ENCODE measurements around the gene HOXC4. TPM values are rescaled to one million over a fixed set of nuclear protein-coding genes. Genes with fewer than 3 reads are reported as not detected.

Gene HOXC4
- total RNA-seq, 5 donors from 2014 or later (not counting 1 experiment from before 2014, with no cell fraction given) = 0.36 to 1.4 (median 0.61) TPM

DNA sequence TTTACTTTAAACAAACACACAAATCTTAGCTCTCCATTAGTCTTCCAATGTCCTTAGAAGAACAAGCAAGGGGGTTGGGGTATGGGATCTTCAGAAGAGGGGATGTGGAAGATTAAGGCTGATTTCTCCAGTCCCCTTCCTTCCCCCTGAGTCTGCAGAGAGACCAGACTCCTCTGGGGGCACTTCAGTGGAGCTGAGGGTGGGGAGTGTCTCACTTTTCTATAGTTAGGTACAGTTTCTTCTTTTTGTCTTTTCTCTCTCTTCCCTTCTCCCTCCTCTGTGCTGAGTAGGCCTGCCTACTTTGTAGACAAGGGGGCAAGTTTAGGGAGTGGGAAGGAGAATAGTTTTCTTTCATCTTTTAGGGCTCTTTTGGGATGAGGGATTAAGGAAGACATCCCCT, 2.5 kb downstream of the HOXC4 start:
- H3K36me3 ChIP-seq (ENCODE audit: control insufficient read depth in 2 of 2, extremely low read depth in 1 of 2, insufficient read depth in 1 of 2, low read length in 1 of 2) = no peaks in the 10 kb centered on the region
- peaks cover 4 to 32% of the 10 kb centered on the region in 2 experiments for H3K4me1 ChIP-seq (ENCODE audit: control insufficient read depth in 1 of 2, extremely low read depth in 1 of 2, insufficient read depth in 2 of 2, low read length in 2 of 2)
- peaks cover 69 to 88% of the 10 kb centered on the region in 2 donors for H3K27me3 Mint-ChIP-seq
- ChIA-PET POLR2A (interaction anchor here in 1 of 2 donors (0.7 kb wide), 1 partner anchor 23 kb away, joined by 3 read pairs; the partner anchor contains the start of gene HOXC5), CTCF (interaction anchor here (0.5 to 0.7 kb wide), 2 partner anchors 24 to 160 kb away, joined by 3 read pairs; no protein-coding TSS in a partner anchor)
- H3K27ac ChIP-seq (ENCODE audit: low read length) = no peak overlapping the region
- H3K4me1 Mint-ChIP-seq = peaks cover 25 to 31% (median 30%) of the 10 kb centered on the region in 3 donors
- no peaks in the 10 kb centered on the region for H3K9me3 Mint-ChIP-seq
- no peak overlapping the region for H3K4me3 ChIP-seq (ENCODE audit: control insufficient read depth in 1 of 2, extremely low read depth in 1 of 2, low read length in 1 of 2)
- ATAC-seq (replicated peaks in 1 of 4) = no peak
- H3K27ac Mint-ChIP-seq = no peak overlapping the region
- DNase-seq = no peak
- no peaks in the 10 kb centered on the region for H3K36me3 Mint-ChIP-seq
- no peaks in the 10 kb centered on the region for H3K9me3 ChIP-seq
- H3K27me3 ChIP-seq (replicated peaks in 1 of 2; ENCODE audit: control insufficient read depth in 2 of 2, extremely low read depth in 1 of 2, insufficient read depth in 2 of 2, low read length in 1 of 2) = peaks cover 19 to 65% of the 10 kb centered on the region in 2 experiments
- H3K4me3 Mint-ChIP-seq = no peak overlapping the region

DNA sequence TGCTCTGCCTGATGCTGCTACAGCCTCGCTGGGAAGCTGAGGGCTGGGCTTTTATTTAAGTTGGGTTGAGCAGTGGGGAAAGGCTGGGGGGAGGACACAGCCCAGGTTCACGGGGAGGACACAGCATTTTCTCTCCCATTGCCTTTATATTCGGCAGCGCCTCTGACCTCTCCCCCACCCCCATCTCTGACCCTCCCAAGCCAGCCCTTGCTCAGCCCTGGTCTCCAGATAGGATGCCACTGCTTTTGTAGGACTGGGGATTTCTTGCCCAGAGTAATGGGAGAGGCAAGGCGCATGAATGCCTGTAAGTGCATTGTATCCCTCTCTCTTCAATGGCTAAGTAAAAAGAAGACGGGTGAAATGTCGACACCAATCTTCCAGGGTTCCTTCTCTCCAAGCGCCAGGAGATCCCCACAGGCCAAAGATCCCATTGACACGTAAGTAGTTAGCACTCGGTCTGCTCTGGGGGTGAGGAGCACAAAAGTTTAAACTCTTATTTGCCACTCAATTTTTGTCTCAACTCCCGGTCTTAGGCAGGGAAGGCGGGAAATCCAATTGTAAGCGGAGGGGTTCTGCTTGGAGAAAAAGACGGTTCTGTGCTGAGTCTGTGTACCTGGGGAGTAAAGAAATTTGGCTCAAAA, 4.6 kb downstream of the HOXC4 start:
- ChIA-PET CTCF (no interaction called here), POLR2A (no interaction called here)
- Mint-ChIP-seq H3K9me3 (no peaks in the 10 kb centered on the region), H3K27ac (peak overlapping the region in 1 of 2 donors; percentile 15), H3K4me3 (no peak overlapping the region), H3K27me3 (peaks cover 76 to 90% of the 10 kb centered on the region in 2 donors), H3K4me1 (peaks cover 8 to 13% (median 10%) of the 10 kb centered on the region in 3 donors), H3K36me3 (no peaks in the 10 kb centered on the region)
- WGBS (ENCODE audit: insufficient coverage) = 80% methylated on average over 2 of the region's 14 CpGs
- peaks cover 14 to 58% of the 10 kb centered on the region in 2 experiments for H3K27me3 ChIP-seq (replicated peaks in 1 of 2; ENCODE audit: control insufficient read depth in 2 of 2, extremely low read depth in 1 of 2, insufficient read depth in 2 of 2, low read length in 1 of 2)
- H3K36me3 ChIP-seq (ENCODE audit: control insufficient read depth in 2 of 2, extremely low read depth in 1 of 2, insufficient read depth in 1 of 2, low read length in 1 of 2) = no peaks in the 10 kb centered on the region
- no peak for ATAC-seq (replicated peaks in 1 of 4)
- H3K27ac ChIP-seq (ENCODE audit: low read length) = no peak overlapping the region
- DNase-seq = no peak
- H3K9me3 ChIP-seq = no peaks in the 10 kb centered on the region
- peaks cover 0 to 12% of the 10 kb centered on the region in 2 experiments for H3K4me1 ChIP-seq (ENCODE audit: control insufficient read depth in 1 of 2, extremely low read depth in 1 of 2, insufficient read depth in 2 of 2, low read length in 2 of 2)
- H3K4me3 ChIP-seq (ENCODE audit: control insufficient read depth in 1 of 2, extremely low read depth in 1 of 2, low read length in 1 of 2) = no peak overlapping the region

DNA sequence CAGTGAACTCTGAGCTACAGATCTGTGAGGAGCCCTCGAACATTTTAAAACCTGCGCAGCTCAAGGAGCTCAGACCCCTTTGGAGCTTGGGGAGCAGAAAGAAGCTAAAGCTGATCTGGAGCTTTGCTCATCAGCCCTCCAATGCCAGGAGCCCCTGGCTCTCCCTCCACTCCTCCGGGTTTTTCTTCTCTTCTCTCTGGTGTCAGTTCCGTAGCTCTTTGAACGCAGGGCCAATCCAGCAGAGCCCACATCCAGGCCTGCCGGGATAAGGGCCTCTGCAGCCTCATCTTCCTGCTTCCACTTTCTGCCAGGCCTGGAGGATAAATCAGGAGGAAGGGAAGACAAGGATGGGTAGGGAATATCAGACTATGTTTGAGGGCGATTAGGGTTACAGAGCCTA, 6.0 kb downstream of the HOXC4 start:
- WGBS (ENCODE audit: insufficient coverage) = 33% methylated on average over 1 of the region's 7 CpGs
- Mint-ChIP-seq H3K4me3 (no peak overlapping the region), H3K4me1 (peaks cover 0 to 3% (median 2%) of the 10 kb centered on the region in 3 donors), H3K27me3 (peaks cover 79 to 90% of the 10 kb centered on the region in 2 donors), H3K36me3 (peaks cover 3% of the 10 kb centered on the region), H3K27ac (no peak overlapping the region), H3K9me3 (no peaks in the 10 kb centered on the region)
- Histone ChIP-seq H3K9me3 (no peaks in the 10 kb centered on the region), H3K27ac (ENCODE audit: low read length) (no peak overlapping the region), H3K4me1 (ENCODE audit: control insufficient read depth in 1 of 2, extremely low read depth in 1 of 2, insufficient read depth in 2 of 2, low read length in 2 of 2) (peaks cover 0 to 2% of the 10 kb centered on the region in 2 experiments), H3K4me3 (ENCODE audit: control insufficient read depth in 1 of 2, extremely low read depth in 1 of 2, low read length in 1 of 2) (no peak overlapping the region), H3K27me3 (replicated peaks in 1 of 2; ENCODE audit: control insufficient read depth in 2 of 2, extremely low read depth in 1 of 2, insufficient read depth in 2 of 2, low read length in 1 of 2) (peaks cover 20 to 56% of the 10 kb centered on the region in 2 experiments), H3K36me3 (ENCODE audit: control insufficient read depth in 2 of 2, extremely low read depth in 1 of 2, insufficient read depth in 1 of 2, low read length in 1 of 2) (no peaks in the 10 kb centered on the region)
- DNase-seq (no peak), ATAC-seq (replicated peaks in 1 of 4) (no peak)
- POLR2A ChIA-PET = no interaction called here
- CTCF ChIA-PET = no interaction called here

DNA sequence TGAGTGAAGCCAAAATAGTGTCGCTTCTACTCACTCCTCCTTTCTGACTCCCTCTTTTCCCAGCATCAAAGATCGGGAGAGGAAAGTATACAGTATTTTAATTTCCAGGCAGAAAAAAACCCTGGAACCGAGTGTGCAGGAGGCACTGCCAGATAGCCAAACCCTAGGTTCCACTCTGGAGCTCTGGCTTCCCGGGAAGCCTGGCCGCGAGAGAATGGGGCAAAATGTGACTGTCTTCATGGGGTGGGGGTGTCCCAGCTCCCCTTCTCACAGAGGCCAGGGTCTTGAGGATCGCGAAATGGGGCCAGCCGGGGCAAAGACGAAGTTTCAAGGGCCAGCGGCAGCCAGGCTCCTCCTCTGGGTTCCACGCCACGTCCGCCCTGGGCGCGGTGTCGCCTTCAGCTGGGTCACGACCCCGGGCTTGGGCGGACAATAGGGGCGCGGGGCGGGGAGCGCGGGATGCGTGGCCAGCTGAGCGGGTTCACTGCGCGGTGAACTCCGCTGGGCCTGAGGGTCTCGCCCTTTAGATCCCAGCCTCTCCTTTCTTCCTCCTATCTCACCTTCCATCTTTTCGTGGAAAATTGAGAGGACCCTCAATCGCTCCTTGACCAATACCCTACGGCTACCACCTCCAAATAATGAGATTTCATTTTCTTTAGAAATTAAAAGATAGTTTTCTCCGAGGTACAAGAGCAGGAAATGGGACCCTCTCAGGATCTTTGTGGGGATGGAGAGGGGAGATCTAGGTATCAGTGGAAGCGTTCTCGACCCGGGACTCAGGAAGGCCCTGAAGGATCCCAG, 6.7 kb downstream of the HOXC4 start:
- H3K4me3 ChIP-seq (ENCODE audit: control insufficient read depth in 1 of 2, extremely low read depth in 1 of 2, low read length in 1 of 2) = no peak overlapping the region
- H3K27ac Mint-ChIP-seq = no peak overlapping the region
- H3K4me3 Mint-ChIP-seq = no peak overlapping the region
- no peaks in the 10 kb centered on the region for H3K9me3 ChIP-seq
- H3K36me3 ChIP-seq (ENCODE audit: control insufficient read depth in 2 of 2, extremely low read depth in 1 of 2, insufficient read depth in 1 of 2, low read length in 1 of 2) = no peaks in the 10 kb centered on the region
- ATAC-seq (replicated peaks in 1 of 4) (no peak), DNase-seq (no peak)
- H3K4me1 ChIP-seq (ENCODE audit: control insufficient read depth in 1 of 2, extremely low read depth in 1 of 2, insufficient read depth in 2 of 2, low read length in 2 of 2) = no peaks in the 10 kb centered on the region
- no peak overlapping the region for H3K27ac ChIP-seq (ENCODE audit: low read length)
- peaks cover 20 to 53% of the 10 kb centered on the region in 2 experiments for H3K27me3 ChIP-seq (replicated peaks in 1 of 2; ENCODE audit: control insufficient read depth in 2 of 2, extremely low read depth in 1 of 2, insufficient read depth in 2 of 2, low read length in 1 of 2)
- H3K9me3 Mint-ChIP-seq = no peaks in the 10 kb centered on the region
- H3K27me3 Mint-ChIP-seq = peaks cover 76 to 85% of the 10 kb centered on the region in 2 donors
- ChIA-PET POLR2A (no interaction called here), CTCF (interaction anchor here in 1 of 2 donors (0.5 to 0.6 kb wide), 2 partner anchors 153 to 589 kb away, joined by 3 to 6 read pairs; no protein-coding TSS in a partner anchor)
- no peaks in the 10 kb centered on the region for H3K4me1 Mint-ChIP-seq
- WGBS (ENCODE audit: insufficient coverage) = 36% methylated on average over 27 of the region's 38 CpGs
- H3K36me3 Mint-ChIP-seq = peaks cover 3% of the 10 kb centered on the region

GRCh38 chr12:54060975-54061778, 7.5 kb downstream of the HOXC4 start:
- Mint-ChIP-seq H3K4me3 (no peak overlapping the region), H3K36me3 (peaks cover 3% of the 10 kb centered on the region), H3K9me3 (no peaks in the 10 kb centered on the region), H3K27ac (no peak overlapping the region), H3K4me1 (no peaks in the 10 kb centered on the region), H3K27me3 (peaks cover 74 to 84% of the 10 kb centered on the region in 2 donors)
- H3K9me3 ChIP-seq = no peaks in the 10 kb centered on the region
- 28% methylated on average over 2 of the region's 7 CpGs for WGBS (ENCODE audit: insufficient coverage)
- CTCF ChIA-PET = interaction anchor here in 1 of 2 donors (0.5 to 0.6 kb wide), 2 partner anchors 152 to 590 kb away, joined by 3 to 6 read pairs; no protein-coding TSS in a partner anchor
- H3K4me3 ChIP-seq (ENCODE audit: control insufficient read depth in 1 of 2, extremely low read depth in 1 of 2, low read length in 1 of 2) = no peak overlapping the region
- no peaks in the 10 kb centered on the region for H3K4me1 ChIP-seq (ENCODE audit: control insufficient read depth in 1 of 2, extremely low read depth in 1 of 2, insufficient read depth in 2 of 2, low read length in 2 of 2)
- DNase-seq (no peak), ATAC-seq (replicated peaks in 1 of 4) (no peak)
- H3K36me3 ChIP-seq (ENCODE audit: control insufficient read depth in 2 of 2, extremely low read depth in 1 of 2, insufficient read depth in 1 of 2, low read length in 1 of 2) = no peaks in the 10 kb centered on the region
- POLR2A ChIA-PET = no interaction called here
- H3K27ac ChIP-seq (ENCODE audit: low read length) = no peak overlapping the region
- peaks cover 18 to 53% of the 10 kb centered on the region in 2 experiments for H3K27me3 ChIP-seq (replicated peaks in 1 of 2; ENCODE audit: control insufficient read depth in 2 of 2, extremely low read depth in 1 of 2, insufficient read depth in 2 of 2, low read length in 1 of 2)

DNA sequence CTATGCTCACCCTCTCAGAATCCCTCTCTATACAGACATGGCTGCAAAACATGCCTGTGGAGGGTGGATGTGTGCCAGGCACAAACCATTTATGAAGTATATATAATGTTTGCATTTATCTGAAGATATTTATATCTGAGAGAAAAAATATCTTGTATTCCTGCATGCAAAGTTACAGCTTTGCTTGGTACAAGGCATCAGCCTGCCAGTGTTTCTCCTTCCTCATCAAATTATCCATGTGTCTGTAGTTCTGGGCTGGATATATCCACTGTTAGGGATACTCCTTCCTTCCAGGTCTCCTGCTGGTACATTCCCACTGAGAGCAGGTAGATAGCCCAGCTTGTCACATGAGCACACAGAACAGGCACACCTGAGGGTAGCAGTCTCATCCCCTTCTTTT, 12.0 kb downstream of the HOXC4 start:
- ChIA-PET POLR2A (no interaction called here), CTCF (interaction anchor here in 1 of 2 donors (1.1 kb wide), 1 partner anchor 13 kb away, joined by 3 read pairs; no protein-coding TSS in a partner anchor)
- DNase-seq (no peak), ATAC-seq (replicated peaks in 1 of 4) (no peak)
- H3K4me1 Mint-ChIP-seq = no peaks in the 10 kb centered on the region
- peaks cover 3% of the 10 kb centered on the region for H3K36me3 Mint-ChIP-seq
- no peak overlapping the region for H3K27ac Mint-ChIP-seq
- no peak overlapping the region for H3K4me3 ChIP-seq (ENCODE audit: control insufficient read depth in 1 of 2, extremely low read depth in 1 of 2, low read length in 1 of 2)
- peaks cover 54 to 68% of the 10 kb centered on the region in 2 donors for H3K27me3 Mint-ChIP-seq
- H3K4me1 ChIP-seq (ENCODE audit: control insufficient read depth in 1 of 2, extremely low read depth in 1 of 2, insufficient read depth in 2 of 2, low read length in 2 of 2) = no peaks in the 10 kb centered on the region
- no peaks in the 10 kb centered on the region for H3K9me3 ChIP-seq
- peaks cover 10 to 29% of the 10 kb centered on the region in 2 experiments for H3K27me3 ChIP-seq (replicated peaks in 1 of 2; ENCODE audit: control insufficient read depth in 2 of 2, extremely low read depth in 1 of 2, insufficient read depth in 2 of 2, low read length in 1 of 2)
- no peak overlapping the region for H3K4me3 Mint-ChIP-seq
- H3K27ac ChIP-seq (ENCODE audit: low read length) = no peak overlapping the region
- H3K36me3 ChIP-seq (ENCODE audit: control insufficient read depth in 2 of 2, extremely low read depth in 1 of 2, insufficient read depth in 1 of 2, low read length in 1 of 2) = no peaks in the 10 kb centered on the region
- no peaks in the 10 kb centered on the region for H3K9me3 Mint-ChIP-seq

All from T-cell (primary cell).